ENCODE measurements around the gene STN1. TPM values are rescaled to one million over a fixed set of nuclear protein-coding genes. Genes with fewer than 3 reads are reported as not detected.

The STN1 gene
- total RNA-seq, 1 donor = 34.9 TPM

GRCh38 chr10:103921750-103922195, 3.8 kb upstream of the STN1 start:
- TF ChIP-seq CTCF (IDR thresholded peaks at IDR 0.05; ENCODE audit: insufficient read depth, low read length) = peak; percentile 2
- peak; percentile 12 for DNase-seq (ENCODE audit: low read depth)
- H3K4me3 ChIP-seq (ENCODE audit: low read depth, low read length) = no peak overlapping the region

GRCh38 chr10:103921248-103921647, 3.3 kb upstream of the STN1 start:
- no peak for DNase-seq (ENCODE audit: low read depth)
- no peak overlapping the region for H3K4me3 ChIP-seq (ENCODE audit: low read depth, low read length)
- no peak for TF ChIP-seq CTCF (IDR thresholded peaks at IDR 0.05; ENCODE audit: insufficient read depth, low read length)

GRCh38 chr10:103919648-103920025, 1.7 kb upstream of the STN1 start:
- DNase-seq (ENCODE audit: low read depth) = no peak
- no peak overlapping the region for H3K4me3 ChIP-seq (ENCODE audit: low read depth, low read length)
- TF ChIP-seq CTCF (IDR thresholded peaks at IDR 0.05; ENCODE audit: insufficient read depth, low read length) = no peak

GRCh38 chr10:103917302-103918052, 507 bp downstream of the STN1 start:
- TF ChIP-seq CTCF (IDR thresholded peaks at IDR 0.05; ENCODE audit: insufficient read depth, low read length) = no peak
- DNase-seq (ENCODE audit: low read depth) = no peak
- peak overlapping the region; percentile 87 for H3K4me3 ChIP-seq (ENCODE audit: low read depth, low read length)

GRCh38 chr10:103916876-103917275, 1.1 kb downstream of the STN1 start:
- TF ChIP-seq CTCF (IDR thresholded peaks at IDR 0.05; ENCODE audit: insufficient read depth, low read length) = no peak
- DNase-seq (ENCODE audit: low read depth) = no peak
- peak overlapping the region; percentile 87 for H3K4me3 ChIP-seq (ENCODE audit: low read depth, low read length)

- TF ChIP-seq CTCF (IDR thresholded peaks at IDR 0.05; ENCODE audit: insufficient read depth, low read length) = no peak
- peak overlapping the region; percentile 87 for H3K4me3 ChIP-seq (ENCODE audit: low read depth, low read length)
- no peak for DNase-seq (ENCODE audit: low read depth)
Measured at GRCh38 chr10:103916254-103916653, 1.7 kb downstream of the STN1 start.

GRCh38 chr10:103915796-103916195, 2.2 kb downstream of the STN1 start:
- DNase-seq (ENCODE audit: low read depth) = no peak
- no peak for TF ChIP-seq CTCF (IDR thresholded peaks at IDR 0.05; ENCODE audit: insufficient read depth, low read length)
- peak overlapping the region; percentile 31 for H3K4me3 ChIP-seq (ENCODE audit: low read depth, low read length)

All from fibroblast of the aortic adventitia (primary cell).